Measurements from ENCODE around the gene NCSTN.

Gene NCSTN

GRCh38 chr1:160365325-160365724 lies 22.1 kb downstream of the NCSTN start:
- Histone ChIP-seq H3K4me3 (ENCODE audit: low read depth, low read length) (no peak overlapping the region), H3K4me1 (ENCODE audit: control insufficient read depth, insufficient read depth, low read length) (peaks cover 33% of the 10 kb centered on the region), H3K36me3 (ENCODE audit: control insufficient read depth, insufficient read depth, low read length) (no peaks in the 10 kb centered on the region), H3K9me3 (ENCODE audit: control insufficient read depth, insufficient read depth, low read length) (no peaks in the 10 kb centered on the region), H3K27me3 (ENCODE audit: control insufficient read depth, insufficient read depth, low read length) (no peaks in the 10 kb centered on the region), H3K9ac (ENCODE audit: low read depth, low read length) (no peak overlapping the region)

- Histone ChIP-seq H3K4me3 (ENCODE audit: low read depth, low read length) (no peak within 1 kb of the TSS), H3K9ac (ENCODE audit: low read depth, low read length) (no peak within 1 kb of the TSS), H3K9me3 (ENCODE audit: control insufficient read depth, insufficient read depth, low read length) (no peaks in the 10 kb centered on the region), H3K36me3 (ENCODE audit: control insufficient read depth, insufficient read depth, low read length) (no peaks in the 10 kb centered on the region), H3K27me3 (ENCODE audit: control insufficient read depth, insufficient read depth, low read length) (no peaks in the 10 kb centered on the region), H3K4me1 (ENCODE audit: control insufficient read depth, insufficient read depth, low read length) (peaks cover 30% of the 10 kb centered on the region)
These were observed 23.7 kb downstream of the NCSTN start, which contains the start of gene NHLH1 for GRCh38 chr1:160366731-160367515. TSS of gene NHLH1 (plus strand) at chr1:160367071. CDS start at chr1:160370732, 3,661 bp downstream.

- Histone ChIP-seq H3K9me3 (ENCODE audit: control insufficient read depth, insufficient read depth, low read length) (no peaks in the 10 kb centered on the region), H3K36me3 (ENCODE audit: control insufficient read depth, insufficient read depth, low read length) (no peaks in the 10 kb centered on the region), H3K4me3 (ENCODE audit: low read depth, low read length) (no peak overlapping the region), H3K9ac (ENCODE audit: low read depth, low read length) (no peak overlapping the region), H3K27me3 (ENCODE audit: control insufficient read depth, insufficient read depth, low read length) (no peaks in the 10 kb centered on the region), H3K4me1 (ENCODE audit: control insufficient read depth, insufficient read depth, low read length) (peaks cover 26% of the 10 kb centered on the region)
These were observed 24.3 kb downstream of the NCSTN start for GRCh38 chr1:160367516-160367900.

DNA sequence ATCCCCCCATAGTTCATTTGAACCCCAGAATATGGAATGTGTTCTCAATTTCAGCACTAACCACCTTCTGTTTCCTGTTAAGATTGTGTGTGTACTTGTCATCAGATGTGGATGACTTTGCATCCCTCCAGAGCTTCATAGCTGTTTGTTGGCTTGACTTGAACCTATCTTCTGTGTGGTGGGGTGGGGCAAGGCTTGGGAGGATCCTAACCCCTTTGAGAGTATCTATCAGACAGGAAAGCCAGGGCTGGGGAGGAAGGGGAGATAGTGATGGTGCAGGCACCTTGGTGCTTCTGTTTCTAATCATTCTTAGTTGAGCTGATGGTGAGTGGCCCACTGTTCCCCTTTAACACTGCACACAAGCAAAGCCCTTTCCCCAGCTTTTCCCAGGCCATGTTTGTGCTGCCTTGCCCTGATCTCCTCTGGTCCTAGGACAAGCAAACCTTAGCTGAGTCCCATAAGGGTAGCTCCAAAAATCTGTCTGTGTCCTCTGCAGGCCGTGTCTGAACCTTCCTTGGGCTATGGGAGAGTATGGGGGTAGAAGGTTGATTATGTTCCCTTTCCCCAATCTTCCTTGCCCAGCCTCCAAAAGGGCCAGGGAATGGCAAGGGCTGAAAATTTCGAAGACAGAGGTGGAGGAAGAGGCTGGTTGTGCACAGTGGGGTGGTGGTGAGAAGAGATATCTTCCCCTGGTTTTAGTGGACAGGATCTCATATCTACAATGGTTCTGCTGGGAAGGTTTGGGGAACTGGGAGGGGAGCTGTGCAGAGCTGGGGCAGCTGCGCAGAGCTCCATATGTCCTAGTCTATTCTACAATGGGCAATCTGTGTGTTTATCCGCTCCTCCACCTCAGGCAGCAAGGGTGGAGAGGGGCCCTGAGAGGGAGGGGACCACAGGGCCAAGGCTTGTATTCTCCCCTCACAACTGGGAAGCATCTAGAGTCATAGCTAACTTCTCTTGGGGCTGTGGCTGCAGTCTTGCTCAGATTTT lies 25.0 kb downstream of the NCSTN start:
- H3K9ac ChIP-seq (ENCODE audit: low read depth, low read length) = no peak overlapping the region
- no peak overlapping the region for H3K4me3 ChIP-seq (ENCODE audit: low read depth, low read length)
- peaks cover 20% of the 10 kb centered on the region for H3K4me1 ChIP-seq (ENCODE audit: control insufficient read depth, insufficient read depth, low read length)
- H3K27me3 ChIP-seq (ENCODE audit: control insufficient read depth, insufficient read depth, low read length) = no peaks in the 10 kb centered on the region
- no peaks in the 10 kb centered on the region for H3K36me3 ChIP-seq (ENCODE audit: control insufficient read depth, insufficient read depth, low read length)
- H3K9me3 ChIP-seq (ENCODE audit: control insufficient read depth, insufficient read depth, low read length) = no peaks in the 10 kb centered on the region

GRCh38 chr1:160369087-160369486 lies 25.9 kb downstream of the NCSTN start:
- Histone ChIP-seq H3K4me1 (ENCODE audit: control insufficient read depth, insufficient read depth, low read length) (peaks cover 19% of the 10 kb centered on the region), H3K27me3 (ENCODE audit: control insufficient read depth, insufficient read depth, low read length) (no peaks in the 10 kb centered on the region), H3K4me3 (ENCODE audit: low read depth, low read length) (no peak overlapping the region), H3K9ac (ENCODE audit: low read depth, low read length) (no peak overlapping the region), H3K36me3 (ENCODE audit: control insufficient read depth, insufficient read depth, low read length) (no peaks in the 10 kb centered on the region), H3K9me3 (ENCODE audit: control insufficient read depth, insufficient read depth, low read length) (no peaks in the 10 kb centered on the region)

DNA sequence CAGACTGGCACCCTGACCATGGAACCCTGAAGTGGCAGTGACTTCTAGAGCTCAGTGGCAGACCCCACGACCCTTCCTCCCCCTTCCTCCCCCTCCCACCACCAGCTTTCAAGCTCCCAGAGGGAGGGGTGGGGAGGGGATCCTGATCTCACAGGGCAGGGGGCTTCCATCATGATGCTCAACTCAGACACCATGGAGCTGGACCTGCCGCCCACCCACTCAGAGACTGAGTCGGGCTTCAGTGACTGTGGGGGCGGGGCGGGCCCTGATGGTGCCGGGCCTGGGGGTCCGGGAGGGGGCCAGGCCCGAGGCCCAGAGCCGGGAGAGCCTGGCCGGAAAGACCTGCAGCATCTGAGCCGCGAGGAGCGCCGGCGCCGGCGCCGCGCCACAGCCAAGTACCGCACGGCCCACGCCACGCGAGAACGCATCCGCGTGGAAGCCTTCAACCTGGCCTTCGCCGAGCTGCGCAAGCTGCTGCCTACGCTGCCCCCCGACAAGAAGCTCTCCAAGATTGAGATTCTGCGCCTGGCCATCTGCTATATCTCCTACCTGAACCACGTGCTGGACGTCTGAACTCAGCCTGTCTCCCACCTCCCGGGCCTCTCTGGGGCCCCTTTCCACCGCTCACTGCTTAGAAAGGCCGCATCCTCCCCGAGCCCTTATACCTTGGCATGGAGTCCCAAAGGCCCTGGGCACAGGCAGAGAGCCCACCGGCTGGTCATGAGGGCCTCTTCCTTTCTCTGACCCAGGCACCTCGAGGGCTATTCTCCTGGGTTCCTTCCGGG lies 27.6 kb downstream of the NCSTN start:
- H3K9me3 ChIP-seq (ENCODE audit: control insufficient read depth, insufficient read depth, low read length) = no peaks in the 10 kb centered on the region
- H3K9ac ChIP-seq (ENCODE audit: low read depth, low read length) = no peak overlapping the region

DNA sequence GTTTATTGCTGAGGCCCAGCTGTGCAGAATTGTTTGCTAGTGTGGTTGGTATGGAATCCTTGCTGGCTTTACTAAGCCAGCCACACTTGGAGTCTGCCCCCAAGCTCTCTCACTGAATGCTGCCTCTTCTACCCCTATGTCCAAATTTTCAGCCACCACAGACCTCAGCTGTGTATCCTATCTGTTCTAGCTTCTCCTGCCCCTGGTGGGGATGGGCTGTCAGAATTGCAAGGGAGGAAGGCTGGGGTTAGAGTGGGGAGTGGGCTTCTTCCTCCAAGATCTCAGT lies 28.1 kb downstream of the NCSTN start:
- Histone ChIP-seq H3K9ac (ENCODE audit: low read depth, low read length) (no peak overlapping the region), H3K27me3 (ENCODE audit: control insufficient read depth, insufficient read depth, low read length) (no peaks in the 10 kb centered on the region), H3K4me3 (ENCODE audit: low read depth, low read length) (no peak overlapping the region), H3K9me3 (ENCODE audit: control insufficient read depth, insufficient read depth, low read length) (no peaks in the 10 kb centered on the region), H3K36me3 (ENCODE audit: control insufficient read depth, insufficient read depth, low read length) (no peaks in the 10 kb centered on the region), H3K4me1 (ENCODE audit: control insufficient read depth, insufficient read depth, low read length) (peaks cover 32% of the 10 kb centered on the region)

More for the DNA sequence above, 27.6 kb downstream of the NCSTN start:
- peaks cover 32% of the 10 kb centered on the region for H3K4me1 ChIP-seq (ENCODE audit: control insufficient read depth, insufficient read depth, low read length)
- H3K27me3 ChIP-seq (ENCODE audit: control insufficient read depth, insufficient read depth, low read length) = no peaks in the 10 kb centered on the region
- H3K4me3 ChIP-seq (ENCODE audit: low read depth, low read length) = no peak overlapping the region
- no peaks in the 10 kb centered on the region for H3K36me3 ChIP-seq (ENCODE audit: control insufficient read depth, insufficient read depth, low read length)

- H3K4me3 ChIP-seq (ENCODE audit: low read depth, low read length) = no peak overlapping the region
- H3K27me3 ChIP-seq (ENCODE audit: control insufficient read depth, insufficient read depth, low read length) = no peaks in the 10 kb centered on the region
- no peak overlapping the region for H3K9ac ChIP-seq (ENCODE audit: low read depth, low read length)
- H3K4me1 ChIP-seq (ENCODE audit: control insufficient read depth, insufficient read depth, low read length) = peaks cover 31% of the 10 kb centered on the region
- no peaks in the 10 kb centered on the region for H3K9me3 ChIP-seq (ENCODE audit: control insufficient read depth, insufficient read depth, low read length)
- H3K36me3 ChIP-seq (ENCODE audit: control insufficient read depth, insufficient read depth, low read length) = no peaks in the 10 kb centered on the region
These were observed 28.6 kb downstream of the NCSTN start for GRCh38 chr1:160371756-160372155.

DNA sequence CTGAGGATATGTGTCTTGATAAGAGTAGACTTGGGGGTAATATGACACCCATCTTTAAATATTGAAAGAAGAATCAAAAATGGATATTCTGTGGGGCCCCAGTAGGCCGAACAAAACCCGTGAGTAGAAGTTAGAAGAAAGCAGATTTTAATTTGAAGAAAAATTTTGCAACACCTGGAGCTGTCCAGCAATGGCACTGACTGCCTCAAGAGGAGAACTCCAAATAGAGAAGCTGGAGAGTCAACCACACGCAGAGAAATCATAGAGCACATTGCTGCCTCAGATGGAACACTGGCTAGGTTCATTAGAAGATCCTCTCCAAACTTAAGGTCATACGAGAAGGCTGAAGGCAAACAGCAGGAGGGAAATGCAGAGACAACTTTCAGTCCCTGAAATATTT lies 30.5 kb downstream of the NCSTN start:
- Histone ChIP-seq H3K4me1 (ENCODE audit: control insufficient read depth, insufficient read depth, low read length) (peaks cover 32% of the 10 kb centered on the region), H3K4me3 (ENCODE audit: low read depth, low read length) (no peak overlapping the region), H3K9ac (ENCODE audit: low read depth, low read length) (no peak overlapping the region), H3K9me3 (ENCODE audit: control insufficient read depth, insufficient read depth, low read length) (no peaks in the 10 kb centered on the region), H3K27me3 (ENCODE audit: control insufficient read depth, insufficient read depth, low read length) (no peaks in the 10 kb centered on the region), H3K36me3 (ENCODE audit: control insufficient read depth, insufficient read depth, low read length) (no peaks in the 10 kb centered on the region)

DNA sequence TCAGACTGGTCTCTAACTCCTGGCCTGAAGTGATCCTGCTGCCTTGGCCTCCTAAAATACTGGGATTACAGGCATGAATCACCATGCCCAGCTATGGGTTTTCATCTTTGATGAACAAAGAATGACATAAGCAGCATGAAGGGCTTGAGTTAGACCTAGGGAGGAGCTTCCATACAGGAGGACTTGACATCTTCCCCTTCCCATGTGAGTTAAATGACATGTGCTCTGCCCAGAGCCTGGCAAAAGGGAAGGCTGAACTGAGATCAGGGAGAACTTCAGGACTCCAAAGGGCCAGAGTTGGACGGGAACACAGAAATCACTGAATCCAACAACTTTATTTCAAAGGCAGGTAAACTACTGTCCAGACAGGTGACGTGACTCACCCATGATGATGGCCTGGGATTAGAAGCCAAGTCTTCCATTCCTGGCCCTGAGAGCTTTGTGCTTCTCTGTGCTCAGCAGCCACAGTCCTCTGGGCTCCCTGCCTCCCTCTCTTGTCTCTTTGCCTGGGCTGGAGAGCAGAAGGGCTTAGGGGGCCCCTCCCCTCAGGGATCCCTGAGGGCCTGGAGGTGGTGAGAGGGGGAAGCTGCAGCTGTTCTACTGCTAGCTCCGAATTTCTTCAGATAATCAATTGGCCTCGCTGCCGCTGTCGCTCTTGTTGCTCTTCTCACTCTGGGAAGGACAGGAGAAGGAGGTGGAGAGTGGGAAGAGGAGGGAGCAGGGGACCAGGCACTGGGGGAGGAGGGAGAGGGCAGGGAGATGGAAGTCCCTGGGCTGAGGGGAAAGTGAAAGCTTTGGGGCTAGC lies 31.3 kb downstream of the NCSTN start:
- Histone ChIP-seq H3K4me3 (ENCODE audit: low read depth, low read length) (peak overlapping the region; percentile 27), H3K4me1 (ENCODE audit: control insufficient read depth, insufficient read depth, low read length) (peaks cover 32% of the 10 kb centered on the region), H3K27me3 (ENCODE audit: control insufficient read depth, insufficient read depth, low read length) (no peaks in the 10 kb centered on the region), H3K9me3 (ENCODE audit: control insufficient read depth, insufficient read depth, low read length) (no peaks in the 10 kb centered on the region), H3K9ac (ENCODE audit: low read depth, low read length) (no peak overlapping the region), H3K36me3 (ENCODE audit: control insufficient read depth, insufficient read depth, low read length) (no peaks in the 10 kb centered on the region)
